NCI-H748 (cell line): ENCODE data around the gene ARHGAP23.
"Not testable (repeated sequence)": the region's sequence is repeated elsewhere in the genome, so short reads cannot be mapped to it uniquely, and the experiment has no call there.

Source experiments
- DNase-seq: peaks from one replicate; lab custom pipeline; 2025; ENCODE audit not compliant: unreplicated experiment; lab: John Stamatoyannopoulos, UW

ARHGAP23 gene

GRCh38 chr17:38485681-38486298 lies 57.5 kb downstream of the ARHGAP23 start:
- not testable (repeated sequence) for DNase-seq

GRCh38 chr17:38489774-38490173 lies 61.5 kb downstream of the ARHGAP23 start:
- DNase-seq: not testable (repeated sequence)

- DNase-seq: not testable (repeated sequence)
Observed at GRCh38 chr17:38491346-38492066, 63.2 kb downstream of the ARHGAP23 start.

- DNase-seq: peak; percentile 84
Observed at GRCh38 chr17:38492067-38493040, 64.1 kb downstream of the ARHGAP23 start.

GRCh38 chr17:38494152-38494551 lies 65.9 kb downstream of the ARHGAP23 start:
- not testable (repeated sequence) for DNase-seq

GRCh38 chr17:38497656-38498055 lies 69.4 kb downstream of the ARHGAP23 start:
- DNase-seq: not testable (repeated sequence)

- no peak for DNase-seq
Observed at GRCh38 chr17:38498353-38498752, 70.1 kb downstream of the ARHGAP23 start.

GRCh38 chr17:38499230-38499629 lies 71.0 kb downstream of the ARHGAP23 start:
- not testable (repeated sequence) for DNase-seq

- DNase-seq: not testable (repeated sequence)
Observed at GRCh38 chr17:38501718-38502117, 73.5 kb downstream of the ARHGAP23 start.

- DNase-seq: not testable (repeated sequence)
Observed at GRCh38 chr17:38503286-38503913, 75.1 kb downstream of the ARHGAP23 start.

GRCh38 chr17:38504216-38504615 lies 76.0 kb downstream of the ARHGAP23 start:
- no peak for DNase-seq

- no peak for DNase-seq
Observed at GRCh38 chr17:38507436-38507835, 79.2 kb downstream of the ARHGAP23 start.

GRCh38 chr17:38507921-38508569 lies 79.8 kb downstream of the ARHGAP23 start:
- DNase-seq: no peak

GRCh38 chr17:38508570-38508950 lies 80.3 kb downstream of the ARHGAP23 start:
- DNase-seq: no peak

- peak; percentile 37 for DNase-seq
Observed at GRCh38 chr17:38508954-38509771, 80.9 kb downstream of the ARHGAP23 start.

- DNase-seq: no peak
Observed at GRCh38 chr17:38509772-38510420, 81.6 kb downstream of the ARHGAP23 start.

GRCh38 chr17:38510421-38511149 lies 82.3 kb downstream of the ARHGAP23 start:
- DNase-seq: no peak
